HG02642 (cell line): ENCODE measurements around the gene SEPTIN7.

Source experiments
- ATAC-seq: cut with Tn5 transposase; IDR thresholded peaks from one replicate; pipeline ENCODE4 v1.9.1; 2021; ENCODE audit warnings: mild to moderate bottlenecking; ENCODE audit not compliant: unreplicated experiment, poor library complexity

Gene SEPTIN7

DNA sequence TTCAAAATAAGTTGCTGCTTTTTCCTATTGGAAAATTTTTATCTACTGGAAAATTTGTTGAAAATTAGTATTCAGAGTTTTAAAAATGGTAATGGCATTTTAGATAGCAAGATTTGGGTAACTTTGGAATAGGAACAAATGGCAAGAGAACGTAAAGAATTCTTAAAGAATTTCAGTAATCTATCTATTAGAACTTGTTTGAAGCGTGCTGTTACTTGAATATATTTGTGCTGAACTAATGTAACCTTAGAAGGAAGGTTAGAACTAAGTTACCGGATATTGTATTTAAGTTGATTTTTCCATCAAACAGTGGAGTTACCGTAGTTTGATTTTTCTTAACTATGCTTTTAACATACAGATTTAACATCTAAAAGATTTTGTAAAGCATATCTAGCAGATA is 25.9 kb downstream of the SEPTIN7 start:
- no peak for ATAC-seq

DNA sequence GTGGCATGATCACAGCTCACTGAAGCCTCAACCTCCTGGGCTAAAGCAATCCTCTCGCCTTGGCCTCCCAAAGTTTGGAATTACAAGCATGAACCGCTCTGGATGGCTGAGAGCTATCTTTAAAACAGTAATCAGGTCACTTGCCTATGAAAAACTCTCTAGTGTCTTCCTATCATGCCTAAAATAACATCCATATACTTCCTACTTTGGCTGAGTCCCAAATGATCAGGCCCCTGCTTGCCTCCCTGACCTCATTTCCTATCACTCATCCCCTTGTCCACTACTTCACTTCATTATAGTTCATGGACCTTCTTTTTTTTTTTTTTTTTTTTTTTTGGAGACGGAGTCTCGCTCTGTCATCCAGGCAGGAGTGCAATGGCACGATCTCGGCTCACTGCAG is 28.0 kb downstream of the SEPTIN7 start:
- ATAC-seq: no peak

DNA sequence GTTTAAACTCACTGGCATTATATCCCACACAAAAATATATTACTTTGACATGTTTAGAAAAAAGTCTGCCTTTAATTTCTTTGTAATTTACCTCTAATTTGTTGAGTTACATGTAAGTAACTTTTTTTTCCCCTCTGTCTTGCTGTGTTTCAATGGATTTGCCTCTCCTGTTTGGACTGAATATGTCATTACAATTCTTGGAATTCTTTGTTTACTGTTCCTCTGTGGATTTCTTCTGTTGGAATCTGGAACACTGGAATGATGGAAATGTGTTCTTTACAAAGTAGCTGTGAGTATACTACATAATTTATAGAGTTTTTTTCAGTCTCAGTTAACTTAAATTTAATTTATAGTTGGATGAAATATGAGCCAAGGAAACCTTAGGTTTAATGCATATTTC is 30.4 kb downstream of the SEPTIN7 start:
- ATAC-seq: no peak

DNA sequence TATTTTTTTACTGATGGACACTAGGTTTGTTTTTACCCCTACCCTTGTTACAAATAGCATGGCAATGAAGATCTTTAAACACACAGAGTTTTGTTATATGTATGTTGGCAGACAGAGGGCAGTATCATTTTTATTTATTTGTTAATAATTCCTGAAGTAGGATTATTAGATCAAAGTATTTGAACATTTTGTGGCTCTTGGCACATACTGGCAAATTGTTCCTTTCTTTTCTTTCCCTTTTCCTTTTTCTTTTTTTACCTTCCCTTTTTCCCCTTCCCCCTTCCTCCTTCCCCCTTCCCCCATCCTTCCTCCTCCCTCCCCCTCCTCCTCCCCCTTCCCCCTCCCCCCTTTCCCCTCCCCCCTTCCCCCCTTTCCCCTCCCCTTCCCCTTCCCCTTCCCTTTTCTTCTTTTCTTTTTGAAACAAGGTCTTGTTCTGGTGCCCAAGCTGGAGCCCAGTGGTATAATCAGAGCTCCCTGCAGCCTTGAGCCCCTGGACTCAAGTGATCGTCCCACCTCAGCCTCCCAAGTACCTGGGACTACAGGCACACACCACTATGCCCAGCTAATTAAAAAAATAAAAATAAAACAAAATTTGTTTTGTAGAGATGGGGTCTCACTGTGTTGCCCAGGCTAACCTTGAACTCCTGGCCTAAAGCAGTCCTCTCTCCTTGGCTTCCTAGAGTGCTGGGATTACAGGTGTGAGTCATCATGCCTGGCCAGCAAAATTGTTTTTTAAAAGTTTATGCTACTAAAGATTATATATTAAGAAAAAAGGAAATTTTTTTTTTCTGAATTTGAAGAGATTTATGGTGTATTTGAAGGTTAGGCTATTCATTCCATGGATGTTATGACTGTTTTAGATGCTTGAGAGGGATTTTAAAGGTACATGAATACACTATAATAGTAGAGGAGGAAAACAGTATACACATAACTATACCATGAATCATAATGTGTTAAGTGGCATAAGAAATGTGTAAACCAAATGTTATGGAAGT is 39.3 kb downstream of the SEPTIN7 start:
- ATAC-seq: no peak

DNA sequence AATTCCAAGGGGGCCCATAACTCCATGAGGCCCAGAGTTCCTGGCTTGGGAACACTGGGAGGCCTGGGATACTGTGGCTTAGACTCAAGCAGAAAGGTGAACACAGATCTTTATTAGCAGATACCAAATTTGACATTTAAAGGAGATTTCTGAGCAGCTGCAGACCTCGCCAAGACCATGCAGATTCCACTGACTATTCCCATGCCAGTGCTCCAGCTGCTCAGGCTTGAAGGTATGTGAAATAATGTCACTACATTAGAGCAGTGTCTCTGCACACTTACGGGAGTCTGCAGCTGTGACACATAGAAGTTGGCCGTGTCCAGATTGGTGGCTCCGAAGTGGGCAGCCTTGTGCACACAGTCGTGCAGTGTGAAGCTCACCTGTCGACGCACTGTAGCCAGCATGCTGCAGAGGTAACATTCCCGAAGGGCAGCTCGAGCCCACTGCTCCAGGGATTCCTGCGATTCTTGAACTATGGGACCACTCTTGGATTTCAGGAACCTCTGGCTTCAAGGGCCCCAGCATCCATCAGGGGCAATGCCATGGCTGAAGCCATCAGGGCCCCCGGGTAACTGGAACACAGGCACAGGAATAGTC is 46.1 kb downstream of the SEPTIN7 start:
- ATAC-seq: no peak

DNA sequence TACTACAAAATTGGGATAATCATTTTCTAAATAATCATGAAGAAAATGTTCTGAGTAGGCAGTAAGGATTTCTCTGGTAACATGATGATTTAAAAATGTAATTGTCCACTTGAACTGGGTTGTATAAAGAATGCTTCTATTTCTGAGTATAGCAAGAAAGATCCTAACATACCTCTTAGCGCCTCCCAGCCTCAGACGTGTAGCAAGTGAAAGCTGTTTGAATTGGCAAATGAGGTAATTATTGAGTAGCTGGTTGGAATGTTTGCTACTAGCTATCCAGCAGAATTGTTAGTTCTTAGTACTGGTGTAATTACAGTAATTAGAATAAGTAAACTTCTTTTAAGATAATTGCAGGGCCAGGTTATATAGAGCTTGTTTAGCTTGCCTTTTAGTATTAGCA is 47.9 kb downstream of the SEPTIN7 start:
- ATAC-seq: no peak

DNA sequence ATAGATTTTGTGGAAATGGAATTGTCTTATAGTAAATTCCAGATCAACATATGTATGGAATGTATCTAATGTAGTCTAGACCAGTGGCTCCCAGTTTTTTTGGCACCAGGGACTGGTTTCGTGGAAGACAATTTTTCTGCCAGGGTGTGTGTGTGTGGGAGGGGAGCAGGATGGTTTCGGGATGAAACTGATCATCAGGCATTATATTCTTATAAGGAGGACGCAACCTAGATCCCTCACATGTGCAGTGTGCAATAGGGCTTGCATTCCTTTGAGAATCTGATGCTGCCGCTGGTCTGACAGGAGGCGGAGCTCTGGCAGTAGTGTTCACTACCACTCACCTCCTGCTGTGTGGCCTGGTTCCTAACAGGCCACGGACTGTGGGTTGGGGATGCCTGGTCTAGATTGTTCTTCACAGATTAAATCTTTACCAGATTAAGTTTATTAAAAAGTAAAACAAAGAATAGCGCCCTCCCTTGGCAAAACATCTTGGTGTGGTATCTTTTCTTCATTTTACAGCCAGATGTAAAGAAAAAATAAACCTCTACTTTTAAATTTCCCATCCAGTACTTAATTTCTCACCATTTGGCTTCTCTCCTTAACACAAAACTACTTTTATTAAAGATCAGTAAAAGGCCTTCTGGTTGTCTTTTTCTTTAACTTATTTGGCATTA is 48.4 kb downstream of the SEPTIN7 start:
- ATAC-seq: no peak

DNA sequence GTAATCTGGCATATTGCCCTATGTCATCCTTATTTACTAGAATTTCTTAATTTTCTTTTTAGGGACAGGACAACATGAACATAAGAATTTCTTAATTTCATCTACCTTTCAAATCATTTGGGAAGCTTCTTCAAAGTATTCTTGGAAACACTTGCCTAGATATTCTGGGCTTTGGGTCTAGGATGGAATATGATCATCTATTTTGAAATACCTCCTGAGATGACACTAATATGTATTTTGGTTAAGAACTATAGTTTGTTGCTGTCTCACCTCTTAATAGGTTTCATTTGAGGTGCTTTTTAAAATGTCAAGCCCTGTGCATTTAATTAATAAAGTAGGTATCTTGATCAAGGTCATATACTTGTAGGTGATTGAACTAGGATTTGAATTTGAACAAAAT is 49.1 kb downstream of the SEPTIN7 start:
- no peak for ATAC-seq
